Spinal cord (tissue), 10 donors: ENCODE data around the gene PLXNA4. TPM values are rescaled to one million over a fixed set of nuclear protein-coding genes. Genes with fewer than 3 reads are reported as not detected.

Experiments
- DNase-seq, 6 donors: peaks; one replicate each; pipeline versions ENCODE4 v3.0.0 to v3.0.0-alpha.2; 2013 to 2015; ENCODE audit warnings: low spot score in 6 of 6, low read depth in 4 of 6
- H3K27ac ChIP-seq: one replicate; pipeline ENCODE4 v1.5.1; 2013; ENCODE audit warnings: low read depth, low read length, control low read depth
- H3K27me3 ChIP-seq: one replicate; pipeline ENCODE4 v1.6.1; 2013; ENCODE audit warnings: low read length; ENCODE audit not compliant: control insufficient read depth, insufficient read depth
- H3K36me3 ChIP-seq: one replicate; pipeline ENCODE4 v1.6.1; 2013; ENCODE audit warnings: low read length; ENCODE audit not compliant: control insufficient read depth, insufficient read depth
- H3K4me1 ChIP-seq: one replicate; pipeline ENCODE4 v1.6.1; 2013; ENCODE audit warnings: low read length; ENCODE audit not compliant: control insufficient read depth, insufficient read depth
- H3K4me3 ChIP-seq: one replicate; pipeline ENCODE4 v1.5.1; 2013; ENCODE audit warnings: low read depth, low read length, control low read depth
- H3K9me3 ChIP-seq: one replicate; pipeline ENCODE4 v1.6.1; 2013; ENCODE audit warnings: low read length; ENCODE audit not compliant: control insufficient read depth, insufficient read depth
- WGBS: methylation state at CpG from one replicate; pipeline ENCODE4 v1.1.5; 2013; ENCODE audit warnings: missing lambda C conversion rate; ENCODE audit not compliant: insufficient coverage; 5-methylcytosine and 5-hydroxymethylcytosine counted together
- polyA plus RNA-seq, 2 donors: library from polyadenylated mRNA; unstranded; fragments of 120-200 nt; gene quantifications; one replicate each; pipeline ENCODE4 v1.2.1, GENCODE V29; 2013; ENCODE audit not compliant: insufficient read length in 2 of 2
- total RNA-seq, 2 donors: library from RNA; depleted of rRNA in 1 of 2; stranded (reverse); fragments of 120-200 nt in 1 of 2; fragments of >200 nt in 1 of 2; gene quantifications; one replicate each; pipeline versions ENCODE4 v1.2.3 to v1.2.4, GENCODE V29; 2013 to 2014
- donor health status: healthy.

PLXNA4 gene
- total and polyA plus RNA-seq, 4 donors: 13.8 to 29.7 (median 23.2) TPM

DNA sequence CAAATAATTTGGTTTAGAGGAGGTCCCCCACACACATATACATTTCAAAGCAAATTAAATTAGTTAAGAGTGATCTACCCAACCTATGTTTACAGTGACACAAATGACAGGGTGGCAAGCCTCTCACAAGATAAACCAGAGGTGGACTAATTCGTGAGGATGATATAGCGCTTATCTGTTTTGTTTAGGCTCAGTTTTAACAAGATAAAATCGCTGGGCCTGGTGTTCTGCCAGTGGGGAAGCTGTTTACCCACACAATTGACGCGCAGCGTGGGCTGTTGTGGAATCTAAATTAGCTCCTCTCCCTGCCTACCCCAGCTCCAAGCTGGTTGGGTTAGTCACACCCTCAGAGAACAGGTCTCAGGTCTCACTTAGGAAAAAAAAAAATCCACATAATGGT, 16.7 kb upstream of the PLXNA4 start:
- no peaks in the 10 kb centered on the region for H3K36me3 ChIP-seq
- H3K9me3 ChIP-seq: peaks cover 1% of the 10 kb centered on the region
- no peaks in the 10 kb centered on the region for H3K4me1 ChIP-seq
- no peak overlapping the region for H3K4me3 ChIP-seq
- WGBS: 62% methylated on average over 6 of the region's 6 CpGs
- H3K27ac ChIP-seq: no peak overlapping the region
- no peak for DNase-seq
- no peaks in the 10 kb centered on the region for H3K27me3 ChIP-seq

DNA sequence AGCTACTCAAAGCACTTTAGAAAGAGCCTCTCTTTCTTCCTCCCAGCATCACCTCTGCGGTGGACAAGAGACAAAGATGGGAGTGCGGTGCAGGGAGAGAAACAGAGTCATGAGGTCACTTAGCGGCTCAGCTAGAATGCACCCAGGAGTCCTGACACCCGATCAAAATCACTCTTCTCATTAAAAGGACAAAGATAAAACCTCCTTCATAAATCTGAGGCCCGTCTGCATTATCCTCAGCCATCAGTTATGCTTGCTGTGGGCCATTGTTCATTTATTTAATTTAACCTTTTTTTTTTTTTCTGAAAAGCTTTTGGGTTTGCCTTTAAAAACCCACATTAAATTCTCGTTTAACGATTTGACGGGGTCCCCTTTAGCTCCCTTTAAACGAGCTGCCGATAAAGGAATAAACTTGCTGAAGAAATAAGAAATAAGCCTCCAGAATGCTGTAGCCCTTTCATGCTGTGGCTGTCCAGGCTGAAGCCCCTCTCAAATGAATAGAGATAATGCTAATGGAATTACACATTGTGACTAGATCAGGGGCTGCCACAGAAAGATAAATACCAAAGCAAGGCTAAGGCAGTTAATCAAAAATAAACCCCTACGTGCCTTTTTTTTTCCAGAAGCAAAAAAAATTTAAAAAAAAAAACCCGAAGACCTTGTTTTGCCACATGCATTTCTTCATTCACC, 16.1 kb upstream of the PLXNA4 start:
- H3K27ac ChIP-seq: no peak overlapping the region
- 50% methylated on average over 2 of the region's 12 CpGs for WGBS

DNA sequence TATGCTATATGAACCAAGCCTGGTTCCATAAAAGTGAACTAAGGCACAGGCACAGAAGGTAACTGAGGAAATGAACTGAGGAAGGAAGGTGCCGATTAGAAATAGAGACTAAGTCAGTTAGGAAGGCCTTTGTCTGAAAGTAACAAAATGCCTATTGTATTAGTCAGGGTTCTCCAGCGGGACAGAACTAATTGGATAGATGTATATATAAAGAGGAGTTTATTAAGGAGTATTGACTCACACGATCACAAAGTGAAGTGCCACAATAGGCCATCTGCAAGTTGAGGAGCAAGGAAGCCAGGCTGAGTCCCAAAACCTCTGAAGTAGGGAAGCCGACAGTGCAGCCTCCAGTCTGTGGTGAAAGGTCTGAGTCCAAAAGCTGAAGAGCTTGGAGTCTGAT, 13.9 kb upstream of the PLXNA4 start:
- H3K9me3 ChIP-seq: peaks cover 1% of the 10 kb centered on the region
- no peak for DNase-seq
- H3K27ac ChIP-seq: no peak overlapping the region
- H3K4me3 ChIP-seq: no peak overlapping the region
- H3K4me1 ChIP-seq: no peaks in the 10 kb centered on the region
- H3K27me3 ChIP-seq: no peaks in the 10 kb centered on the region
- 54% methylated on average over 4 of the region's 4 CpGs for WGBS
- no peaks in the 10 kb centered on the region for H3K36me3 ChIP-seq

More for the DNA sequence above, 16.1 kb upstream of the PLXNA4 start:
- Histone ChIP-seq H3K27me3 (no peaks in the 10 kb centered on the region), H3K4me3 (no peak overlapping the region), H3K36me3 (no peaks in the 10 kb centered on the region), H3K9me3 (peaks cover 1% of the 10 kb centered on the region), H3K4me1 (no peaks in the 10 kb centered on the region)
- no peak for DNase-seq

DNA sequence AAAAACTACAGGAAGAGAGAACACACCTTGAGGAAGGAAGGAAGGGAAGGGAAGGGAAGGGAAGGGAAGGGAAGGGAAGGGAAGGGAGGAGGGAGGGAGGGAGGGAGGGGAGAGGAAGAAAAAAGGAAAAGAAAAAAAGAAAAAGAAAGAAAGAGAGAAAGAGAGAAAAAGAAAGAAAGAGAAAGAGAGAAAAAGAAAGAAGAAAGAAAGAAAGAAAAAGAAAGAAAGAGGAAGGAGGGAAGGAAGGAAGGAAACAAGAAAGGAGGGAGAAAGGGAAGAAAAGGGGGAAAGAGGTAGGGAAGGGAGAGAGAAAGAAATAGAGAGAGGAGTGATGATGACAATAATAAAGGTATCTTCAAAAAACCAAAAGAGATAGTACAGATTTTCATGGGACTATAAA, 12.3 kb upstream of the PLXNA4 start:
- H3K9me3 ChIP-seq: peaks cover 1% of the 10 kb centered on the region
- DNase-seq: no peak
- no peaks in the 10 kb centered on the region for H3K36me3 ChIP-seq
- no peak overlapping the region for H3K27ac ChIP-seq
- H3K4me1 ChIP-seq: no peaks in the 10 kb centered on the region
- H3K4me3 ChIP-seq: no peak overlapping the region
- H3K27me3 ChIP-seq: no peaks in the 10 kb centered on the region

DNA sequence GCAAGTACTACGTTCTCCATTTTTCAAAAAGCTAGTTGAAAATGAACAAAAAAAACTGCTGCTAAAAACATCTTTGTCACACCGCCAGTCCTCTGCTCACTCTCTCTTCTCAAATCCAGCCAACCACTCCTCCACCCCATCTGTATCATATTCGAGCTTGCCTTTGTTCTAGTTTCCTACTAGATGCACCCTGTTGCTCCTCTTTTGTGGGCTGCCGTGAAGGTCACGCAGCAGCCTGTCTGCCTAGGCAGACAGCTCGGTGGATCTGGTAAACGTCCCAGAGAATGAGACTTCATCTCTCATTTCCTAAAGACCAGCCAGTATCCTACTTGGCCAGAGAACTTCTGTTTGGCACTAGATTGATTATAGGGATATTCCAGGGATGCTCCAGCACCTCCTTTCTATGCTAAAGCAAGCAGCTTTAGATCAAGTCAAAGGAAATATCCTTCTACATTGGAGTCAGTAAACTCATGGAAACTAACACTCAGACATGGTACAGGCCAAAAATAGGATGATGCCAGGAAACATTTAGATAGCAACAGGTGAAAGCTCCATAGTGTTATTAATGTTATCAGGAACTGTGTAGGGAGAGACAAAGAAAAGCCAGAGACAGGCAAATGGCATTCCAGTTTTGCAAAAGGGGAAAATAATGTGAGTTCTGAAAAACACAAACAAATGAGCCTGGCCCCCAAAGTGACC, 8.7 kb upstream of the PLXNA4 start:
- Histone ChIP-seq H3K36me3 (no peaks in the 10 kb centered on the region), H3K9me3 (no peaks in the 10 kb centered on the region), H3K27ac (no peak overlapping the region), H3K4me1 (no peaks in the 10 kb centered on the region), H3K4me3 (no peak overlapping the region), H3K27me3 (no peaks in the 10 kb centered on the region)
- WGBS: 42% methylated on average over 5 of the region's 7 CpGs
- peak in 1 of 6 donors; percentile 45 for DNase-seq

DNA sequence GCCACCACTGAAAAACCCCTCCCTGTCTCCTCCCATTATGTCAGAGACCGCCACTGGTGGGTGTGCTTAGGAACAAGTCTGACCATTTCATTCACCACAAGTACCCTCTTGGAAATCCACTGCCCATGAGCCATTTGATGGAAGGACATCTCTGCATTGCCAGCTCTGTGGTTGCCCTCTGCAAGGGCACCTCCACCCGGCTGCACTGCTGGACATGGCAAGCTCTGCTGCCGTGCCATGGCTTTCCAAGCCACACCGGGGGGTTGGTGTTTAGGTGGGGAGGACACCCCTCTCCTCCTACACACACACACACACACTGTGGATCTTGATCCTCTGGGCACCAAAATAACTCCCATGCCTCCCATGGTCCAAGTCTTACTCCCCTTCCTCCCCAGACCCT, 5.2 kb upstream of the PLXNA4 start:
- Histone ChIP-seq H3K4me3 (no peak overlapping the region), H3K27me3 (peaks cover 4% of the 10 kb centered on the region), H3K4me1 (peaks cover 7% of the 10 kb centered on the region), H3K27ac (no peak overlapping the region), H3K9me3 (no peaks in the 10 kb centered on the region), H3K36me3 (no peaks in the 10 kb centered on the region)
- 100% methylated on average over 1 of the region's 4 CpGs for WGBS
- no peak for DNase-seq

- no peaks in the 10 kb centered on the region for H3K9me3 ChIP-seq
- no peaks in the 10 kb centered on the region for H3K36me3 ChIP-seq
- peak in 5 of 6 donors; percentile 76 to 96 (median 81) for DNase-seq
- no peak overlapping the region for H3K27ac ChIP-seq
- WGBS: 5% methylated on average over 4 of the region's 4 CpGs
- peaks cover 14% of the 10 kb centered on the region for H3K4me1 ChIP-seq
- no peak overlapping the region for H3K4me3 ChIP-seq
- peaks cover 5% of the 10 kb centered on the region for H3K27me3 ChIP-seq
These were observed 4.5 kb upstream of the PLXNA4 start for GRCh38 chr7:132580717-132581285.

DNA sequence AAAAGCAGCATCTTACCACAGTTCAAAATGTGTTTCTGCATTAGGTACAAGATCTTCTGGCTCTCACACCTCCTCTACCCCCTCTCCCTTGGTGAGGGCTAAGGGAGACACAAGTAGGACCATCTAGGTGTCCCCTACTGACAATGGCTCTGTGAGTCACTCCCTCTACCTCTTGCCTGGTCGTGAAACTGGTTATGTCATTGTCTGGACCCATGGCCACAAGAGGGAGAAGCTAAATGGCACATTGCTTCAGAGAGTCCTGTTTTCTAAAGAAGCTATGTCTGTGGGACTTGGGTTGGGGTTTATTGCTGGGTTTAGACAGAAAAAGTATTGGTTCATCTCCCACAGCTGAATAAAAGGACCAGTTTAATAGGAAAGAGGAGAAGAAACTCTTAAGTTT, 4.0 kb upstream of the PLXNA4 start:
- peaks cover 19% of the 10 kb centered on the region for H3K4me1 ChIP-seq
- WGBS: 83% methylated on average over 1 of the region's 1 CpG

GRCh38 chr7:132579260-132579899, 3.1 kb upstream of the PLXNA4 start:
- Histone ChIP-seq H3K4me3 (no peak overlapping the region), H3K4me1 (peaks cover 24% of the 10 kb centered on the region)
- DNase-seq: no peak

More for the DNA sequence above, 4.0 kb upstream of the PLXNA4 start:
- DNase-seq: no peak
- Histone ChIP-seq H3K9me3 (no peaks in the 10 kb centered on the region), H3K4me3 (no peak overlapping the region), H3K27me3 (peaks cover 6% of the 10 kb centered on the region), H3K27ac (no peak overlapping the region), H3K36me3 (no peaks in the 10 kb centered on the region)

More at GRCh38 chr7:132579260-132579899, 3.1 kb upstream of the PLXNA4 start:
- Histone ChIP-seq H3K27me3 (peaks cover 15% of the 10 kb centered on the region), H3K36me3 (no peaks in the 10 kb centered on the region), H3K9me3 (no peaks in the 10 kb centered on the region), H3K27ac (no peak overlapping the region)
- WGBS: 92% methylated on average over 3 of the region's 10 CpGs
